Mesodermal cell (in vitro differentiated cells): Measurements from ENCODE around the gene HSD17B14.
"Not testable (repeated sequence)": the region's sequence is repeated elsewhere in the genome, so short reads cannot be mapped to it uniquely, and the experiment has no call there.

Experiments used
- H3K27ac ChIP-seq: 2 replicates; pipeline ENCODE4 v1.7.0; 2013; ENCODE audit warnings: mild to moderate bottlenecking, low read depth, low read length, moderate library complexity; ENCODE audit not compliant: severe bottlenecking
- H3K36me3 ChIP-seq: 2 replicates; pipeline ENCODE4 v1.7.1; 2013; ENCODE audit warnings: mild to moderate bottlenecking, low read length, moderate library complexity; ENCODE audit not compliant: control insufficient read depth, insufficient read depth
- H3K4me1 ChIP-seq: one replicate; pipeline ENCODE4 v1.7.1; 2013; ENCODE audit warnings: mild to moderate bottlenecking, low read length; ENCODE audit not compliant: insufficient read depth, control insufficient read depth, poor library complexity, severe bottlenecking
- H3K4me3 ChIP-seq: 2 replicates; pipeline ENCODE4 v1.7.0; 2013; ENCODE audit warnings: low read length, control low read depth, mild to moderate bottlenecking; ENCODE audit not compliant: insufficient read depth, poor library complexity, severe bottlenecking; ENCODE audit errors: extremely low read depth
- H3K9me3 ChIP-seq: 2 replicates; pipeline ENCODE4 v1.7.1; 2013; ENCODE audit warnings: mild to moderate bottlenecking, low read length, moderate library complexity; ENCODE audit not compliant: control insufficient read depth
- WGBS, 2 experiments: methylation state at CpG; one replicate each; pipeline ENCODE4 v1.1.5; 2013; ENCODE audit warnings: missing lambda C conversion rate in 2 of 2; ENCODE audit not compliant: insufficient coverage in 2 of 2; 5-methylcytosine and 5-hydroxymethylcytosine counted together

The HSD17B14 gene

GRCh38 chr19:48797103-48797502, 39.2 kb downstream of the HSD17B14 start:
- Histone ChIP-seq H3K4me1 (peaks cover 8% of the 10 kb centered on the region), H3K27ac (no peak overlapping the region), H3K36me3 (no peaks in the 10 kb centered on the region), H3K4me3 (no peak overlapping the region), H3K9me3 (no peaks in the 10 kb centered on the region)
- WGBS, 2 experiments, result 91 to 94% methylated on average over 5 to 7 of the region's 7 CpGs

- no peak overlapping the region for H3K4me3 ChIP-seq
- no peak overlapping the region for H3K27ac ChIP-seq
- WGBS, 2 experiments, result 93 to 97% methylated on average over 12 to 14 of the region's 20 CpGs
- H3K9me3 ChIP-seq, result no peaks in the 10 kb centered on the region
- H3K4me1 ChIP-seq, result peaks cover 8% of the 10 kb centered on the region
- no peaks in the 10 kb centered on the region for H3K36me3 ChIP-seq
Measured at GRCh38 chr19:48796298-48797083, 39.8 kb downstream of the HSD17B14 start.

- 82 to 83% methylated on average over 2 of the region's 2 CpGs for WGBS, 2 experiments
Measured at GRCh38 chr19:48795685-48796070, 40.6 kb downstream of the HSD17B14 start.

GRCh38 chr19:48795055-48795684, 41.1 kb downstream of the HSD17B14 start:
- H3K9me3 ChIP-seq, result no peaks in the 10 kb centered on the region
- H3K36me3 ChIP-seq, result no peaks in the 10 kb centered on the region
- peaks cover 8% of the 10 kb centered on the region for H3K4me1 ChIP-seq
- peak overlapping the region; percentile 44 for H3K4me3 ChIP-seq
- H3K27ac ChIP-seq, result no peak overlapping the region
- 1 to 4% methylated on average over 32 to 34 of the region's 38 CpGs for WGBS, 2 experiments

More at GRCh38 chr19:48795685-48796070, 40.6 kb downstream of the HSD17B14 start:
- Histone ChIP-seq H3K4me3 (no peak overlapping the region), H3K27ac (peak overlapping the region; percentile 41), H3K9me3 (no peaks in the 10 kb centered on the region), H3K4me1 (peaks cover 8% of the 10 kb centered on the region), H3K36me3 (no peaks in the 10 kb centered on the region)

- no peak overlapping the region for H3K27ac ChIP-seq
- 86 to 95% methylated on average over 5 to 6 of the region's 6 CpGs for WGBS, 2 experiments
Measured at GRCh38 chr19:48794291-48794690, 42.0 kb downstream of the HSD17B14 start.

GRCh38 chr19:48793271-48793670, 43.0 kb downstream of the HSD17B14 start:
- H3K9me3 ChIP-seq, result no peaks in the 10 kb centered on the region
- WGBS, 2 experiments, result 79 to 86% methylated on average over 4 to 6 of the region's 8 CpGs
- no peak overlapping the region for H3K4me3 ChIP-seq
- no peaks in the 10 kb centered on the region for H3K4me1 ChIP-seq
- H3K27ac ChIP-seq, result no peak overlapping the region
- no peaks in the 10 kb centered on the region for H3K36me3 ChIP-seq

More at GRCh38 chr19:48794291-48794690, 42.0 kb downstream of the HSD17B14 start:
- Histone ChIP-seq H3K4me3 (no peak overlapping the region), H3K4me1 (peaks cover 6% of the 10 kb centered on the region), H3K36me3 (no peaks in the 10 kb centered on the region), H3K9me3 (no peaks in the 10 kb centered on the region)

GRCh38 chr19:48787331-48787730, 49.0 kb downstream of the HSD17B14 start:
- not testable (repeated sequence) for H3K9me3 ChIP-seq, H3K4me3 ChIP-seq, H3K4me1 ChIP-seq, H3K36me3 ChIP-seq, H3K27ac ChIP-seq
- WGBS, 2 experiments, result 88 to 95% methylated on average over 8 of the region's 9 CpGs

GRCh38 chr19:48786422-48786821, 49.9 kb downstream of the HSD17B14 start:
- H3K27ac ChIP-seq, H3K4me3 ChIP-seq, H3K36me3 ChIP-seq, H3K4me1 ChIP-seq, H3K9me3 ChIP-seq: not testable (repeated sequence)
- WGBS, 2 experiments, result 85 to 96% methylated on average over 5 to 7 of the region's 7 CpGs

- Histone ChIP-seq H3K4me3 (no peak overlapping the region), H3K4me1 (peaks cover 7% of the 10 kb centered on the region), H3K27ac (no peak overlapping the region), H3K36me3 (no peaks in the 10 kb centered on the region), H3K9me3 (no peaks in the 10 kb centered on the region)
- WGBS, 2 experiments, result 78 to 89% methylated on average over 3 of the region's 5 CpGs
Measured at GRCh38 chr19:48784527-48784926, 51.8 kb downstream of the HSD17B14 start.

GRCh38 chr19:48780631-48781391, 55.5 kb downstream of the HSD17B14 start:
- Histone ChIP-seq H3K4me1 (peaks cover 7% of the 10 kb centered on the region), H3K36me3 (no peaks in the 10 kb centered on the region), H3K27ac (no peak overlapping the region), H3K4me3 (no peak overlapping the region), H3K9me3 (no peaks in the 10 kb centered on the region)
- WGBS, 2 experiments, result 87 to 88% methylated on average over 11 to 14 of the region's 14 CpGs
